ENCODE results near the gene HSPA2. TPM values are rescaled to one million over a fixed set of nuclear protein-coding genes. Genes with fewer than 3 reads are reported as not detected.

Gene HSPA2
- total RNA-seq, 1 experiment from 2014 or later = 0.15 TPM

DNA sequence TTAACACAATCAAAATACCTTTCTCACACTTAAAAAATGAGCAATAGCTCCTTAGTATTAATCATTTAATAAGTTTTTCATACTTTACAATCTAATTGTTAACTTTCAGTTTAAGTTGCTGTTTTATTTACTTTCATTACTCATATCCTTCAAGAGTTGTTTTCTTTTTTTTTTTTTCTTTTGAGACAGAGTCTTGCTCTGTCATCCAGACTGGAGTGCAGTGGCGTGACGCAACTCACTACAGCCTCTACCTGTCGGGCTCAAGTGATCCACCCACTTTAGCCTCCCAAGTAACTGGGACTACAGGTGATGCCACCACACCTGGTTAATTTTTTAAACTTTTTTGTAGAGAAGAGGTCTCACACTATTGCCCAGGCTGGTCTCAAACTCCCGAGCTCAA lies 19.8 kb upstream of the HSPA2 start:
- DNase-seq = no peak
- H3K4me1 ChIP-seq (ENCODE audit: low read length) = peaks cover 7% of the 10 kb centered on the region; the same call in 1 of the 2 replicates
- no peak overlapping the region for H3K9ac ChIP-seq (ENCODE audit: low read length)
- H3K36me3 ChIP-seq (ENCODE audit: insufficient read depth, low read length) = peaks cover 37% of the 10 kb centered on the region
- no peaks in the 10 kb centered on the region for H3K9me3 ChIP-seq (ENCODE audit: low read length)
- H2AFZ ChIP-seq (ENCODE audit: low read length) = no peak overlapping the region
- no peaks in the 10 kb centered on the region for H3K27me3 ChIP-seq (ENCODE audit: low read length)
- no peak overlapping the region for H3K4me3 ChIP-seq (ENCODE audit: low read length)
- H4K20me1 ChIP-seq (ENCODE audit: insufficient read depth, low read depth, low read length) = peaks cover 14% of the 10 kb centered on the region; the same call in 1 of the 2 replicates
- peaks cover 68% of the 10 kb centered on the region for H3K79me2 ChIP-seq (ENCODE audit: low read length)
- H3K9me2 ChIP-seq (replicated peaks; ENCODE audit: insufficient read depth, low read length) = no peaks in the 10 kb centered on the region
- H3K4me2 ChIP-seq (ENCODE audit: low read depth, low read length, poor library complexity, severe bottlenecking) = no peak overlapping the region
- H3K27ac ChIP-seq (ENCODE audit: low read length) = no peak overlapping the region

GRCh38 chr14:64522591-64523355 lies 17.8 kb upstream of the HSPA2 start:
- Histone ChIP-seq H3K4me3 (ENCODE audit: low read length) (no peak overlapping the region), H3K4me2 (ENCODE audit: low read depth, low read length, poor library complexity, severe bottlenecking) (no peak overlapping the region), H3K79me2 (ENCODE audit: low read length) (peaks cover 49% of the 10 kb centered on the region), H3K9me2 (replicated peaks; ENCODE audit: insufficient read depth, low read length) (no peaks in the 10 kb centered on the region), H3K9me3 (ENCODE audit: low read length) (no peaks in the 10 kb centered on the region), H3K4me1 (ENCODE audit: low read length) (no peaks in the 10 kb centered on the region), H3K27ac (ENCODE audit: low read length) (no peak overlapping the region), H3K36me3 (ENCODE audit: insufficient read depth, low read length) (peaks cover 37% of the 10 kb centered on the region), H3K27me3 (ENCODE audit: low read length) (no peaks in the 10 kb centered on the region), H3K9ac (ENCODE audit: low read length) (no peak overlapping the region), H2AFZ (ENCODE audit: low read length) (no peak overlapping the region), H4K20me1 (ENCODE audit: insufficient read depth, low read depth, low read length) (no peaks in the 10 kb centered on the region)
- DNase-seq = no peak

- H3K4me3 ChIP-seq (ENCODE audit: low read length) = no peak overlapping the region
- no peaks in the 10 kb centered on the region for H3K4me1 ChIP-seq (ENCODE audit: low read length)
- no peaks in the 10 kb centered on the region for H4K20me1 ChIP-seq (ENCODE audit: insufficient read depth, low read depth, low read length)
- H3K79me2 ChIP-seq (ENCODE audit: low read length) = peaks cover 26% of the 10 kb centered on the region
- no peak overlapping the region for H3K27ac ChIP-seq (ENCODE audit: low read length)
- H3K9me2 ChIP-seq (replicated peaks; ENCODE audit: insufficient read depth, low read length) = no peaks in the 10 kb centered on the region
- peaks cover 37% of the 10 kb centered on the region for H3K36me3 ChIP-seq (ENCODE audit: insufficient read depth, low read length)
- no peaks in the 10 kb centered on the region for H3K27me3 ChIP-seq (ENCODE audit: low read length)
- DNase-seq = no peak
- no peak overlapping the region for H3K9ac ChIP-seq (ENCODE audit: low read length)
- no peak overlapping the region for H2AFZ ChIP-seq (ENCODE audit: low read length)
- H3K4me2 ChIP-seq (ENCODE audit: low read depth, low read length, poor library complexity, severe bottlenecking) = no peak overlapping the region
- no peaks in the 10 kb centered on the region for H3K9me3 ChIP-seq (ENCODE audit: low read length)
Measured at GRCh38 chr14:64525354-64525753, 15.2 kb upstream of the HSPA2 start.

- no peaks in the 10 kb centered on the region for H3K9me2 ChIP-seq (replicated peaks; ENCODE audit: insufficient read depth, low read length)
- H3K4me2 ChIP-seq (ENCODE audit: low read depth, low read length, poor library complexity, severe bottlenecking) = no peak overlapping the region
- no peak overlapping the region for H3K9ac ChIP-seq (ENCODE audit: low read length)
- no peaks in the 10 kb centered on the region for H3K79me2 ChIP-seq (ENCODE audit: low read length)
- no peak overlapping the region for H2AFZ ChIP-seq (ENCODE audit: low read length)
- H3K36me3 ChIP-seq (ENCODE audit: insufficient read depth, low read length) = no peaks in the 10 kb centered on the region
- no peaks in the 10 kb centered on the region for H3K4me1 ChIP-seq (ENCODE audit: low read length)
- H3K4me3 ChIP-seq (ENCODE audit: low read length) = no peak overlapping the region
- H4K20me1 ChIP-seq (ENCODE audit: insufficient read depth, low read depth, low read length) = no peaks in the 10 kb centered on the region
- H3K27me3 ChIP-seq (ENCODE audit: low read length) = no peaks in the 10 kb centered on the region
- no peak for DNase-seq
- no peaks in the 10 kb centered on the region for H3K9me3 ChIP-seq (ENCODE audit: low read length)
- H3K27ac ChIP-seq (ENCODE audit: low read length) = no peak overlapping the region
Measured at GRCh38 chr14:64531567-64531966, 9.0 kb upstream of the HSPA2 start.

- no peak for DNase-seq
- Histone ChIP-seq H3K4me2 (ENCODE audit: low read depth, low read length, poor library complexity, severe bottlenecking) (no peak overlapping the region), H3K36me3 (ENCODE audit: insufficient read depth, low read length) (no peaks in the 10 kb centered on the region), H3K9me3 (ENCODE audit: low read length) (no peaks in the 10 kb centered on the region), H4K20me1 (ENCODE audit: insufficient read depth, low read depth, low read length) (no peaks in the 10 kb centered on the region), H3K4me3 (ENCODE audit: low read length) (no peak overlapping the region), H3K27me3 (ENCODE audit: low read length) (no peaks in the 10 kb centered on the region), H3K9me2 (replicated peaks; ENCODE audit: insufficient read depth, low read length) (no peaks in the 10 kb centered on the region), H3K4me1 (ENCODE audit: low read length) (peaks cover 5% of the 10 kb centered on the region), H2AFZ (ENCODE audit: low read length) (no peak overlapping the region), H3K79me2 (ENCODE audit: low read length) (no peaks in the 10 kb centered on the region), H3K27ac (ENCODE audit: low read length) (no peak overlapping the region), H3K9ac (ENCODE audit: low read length) (no peak overlapping the region)
Measured at GRCh38 chr14:64536488-64537245, 3.9 kb upstream of the HSPA2 start.

DNA sequence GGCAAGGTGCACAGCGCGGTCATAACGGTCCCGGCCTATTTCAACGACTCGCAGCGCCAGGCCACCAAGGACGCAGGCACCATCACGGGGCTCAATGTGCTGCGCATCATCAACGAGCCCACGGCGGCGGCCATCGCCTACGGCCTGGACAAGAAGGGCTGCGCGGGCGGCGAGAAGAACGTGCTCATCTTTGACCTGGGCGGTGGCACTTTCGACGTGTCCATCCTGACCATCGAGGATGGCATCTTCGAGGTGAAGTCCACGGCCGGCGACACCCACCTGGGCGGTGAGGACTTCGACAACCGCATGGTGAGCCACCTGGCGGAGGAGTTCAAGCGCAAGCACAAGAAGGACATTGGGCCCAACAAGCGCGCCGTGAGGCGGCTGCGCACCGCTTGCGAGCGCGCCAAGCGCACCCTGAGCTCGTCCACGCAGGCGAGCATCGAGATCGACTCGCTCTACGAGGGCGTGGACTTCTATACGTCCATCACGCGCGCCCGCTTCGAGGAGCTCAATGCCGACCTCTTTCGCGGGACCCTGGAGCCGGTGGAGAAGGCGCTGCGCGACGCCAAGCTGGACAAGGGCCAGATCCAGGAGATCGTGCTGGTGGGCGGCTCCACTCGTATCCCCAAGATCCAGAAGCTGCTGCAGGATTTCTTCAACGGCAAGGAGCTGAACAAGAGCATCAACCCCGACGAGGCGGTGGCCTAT lies 875 bp downstream of the HSPA2 start:
- DNase-seq = no peak
- no peaks in the 10 kb centered on the region for H4K20me1 ChIP-seq (ENCODE audit: insufficient read depth, low read depth, low read length)
- no peak overlapping the region for H3K27ac ChIP-seq (ENCODE audit: low read length)
- H2AFZ ChIP-seq (ENCODE audit: low read length) = no peak overlapping the region
- H3K9me3 ChIP-seq (ENCODE audit: low read length) = no peaks in the 10 kb centered on the region
- no peak overlapping the region for H3K4me2 ChIP-seq (ENCODE audit: low read depth, low read length, poor library complexity, severe bottlenecking)
- peaks cover 5% of the 10 kb centered on the region for H3K4me1 ChIP-seq (ENCODE audit: low read length)
- no peak overlapping the region for H3K9ac ChIP-seq (ENCODE audit: low read length)
- H3K27me3 ChIP-seq (ENCODE audit: low read length) = no peaks in the 10 kb centered on the region
- H3K36me3 ChIP-seq (ENCODE audit: insufficient read depth, low read length) = no peaks in the 10 kb centered on the region
- H3K4me3 ChIP-seq (ENCODE audit: low read length) = no peak overlapping the region
- no peaks in the 10 kb centered on the region for H3K79me2 ChIP-seq (ENCODE audit: low read length)
- H3K9me2 ChIP-seq (replicated peaks; ENCODE audit: insufficient read depth, low read length) = no peaks in the 10 kb centered on the region

- Histone ChIP-seq H3K9ac (ENCODE audit: low read length) (no peak overlapping the region), H3K9me3 (ENCODE audit: low read length) (no peaks in the 10 kb centered on the region), H4K20me1 (ENCODE audit: insufficient read depth, low read depth, low read length) (no peaks in the 10 kb centered on the region), H3K4me1 (ENCODE audit: low read length) (peaks cover 5% of the 10 kb centered on the region), H2AFZ (ENCODE audit: low read length) (no peak overlapping the region), H3K27me3 (ENCODE audit: low read length) (no peaks in the 10 kb centered on the region), H3K79me2 (ENCODE audit: low read length) (no peaks in the 10 kb centered on the region), H3K36me3 (ENCODE audit: insufficient read depth, low read length) (no peaks in the 10 kb centered on the region), H3K4me2 (ENCODE audit: low read depth, low read length, poor library complexity, severe bottlenecking) (no peak overlapping the region), H3K9me2 (replicated peaks; ENCODE audit: insufficient read depth, low read length) (no peaks in the 10 kb centered on the region), H3K4me3 (ENCODE audit: low read length) (no peak overlapping the region), H3K27ac (ENCODE audit: low read length) (no peak overlapping the region)
- no peak for DNase-seq
Measured at GRCh38 chr14:64541972-64542835, 1.7 kb downstream of the HSPA2 start.
